GM23248 (cell line): ENCODE results near the gene PLA2G2D. TPM values are rescaled to one million over a fixed set of nuclear protein-coding genes. Genes with fewer than 3 reads are reported as not detected.

Experiments used
- DNase-seq: peaks from one replicate; pipeline ENCODE4 v3.0.0-alpha.2; 2015
- H2AFZ ChIP-seq: fragments of 200-600 bp; sonication (generic); 2 replicates; pipeline ENCODE4 v1.6.1; 2016; ENCODE audit warnings: antibody characterized with exemption
- H3F3A ChIP-seq: fragments of 200-600 bp; sonication (generic); 2 replicates; pipeline ENCODE4 v1.6.1; 2016; ENCODE audit warnings: mild to moderate bottlenecking, antibody characterized with exemption, mixed run types; ENCODE audit not compliant: insufficient read depth
- H3K27ac ChIP-seq: fragments of 200-600 bp; sonication (generic); 2 replicates; pipeline ENCODE4 v1.5.1; 2016; ENCODE audit warnings: mild to moderate bottlenecking
- H3K27me3 ChIP-seq: fragments of 200-600 bp; sonication (generic); replicated peaks from 2 replicates; pipeline ENCODE4 v1.6.1; 2016; ENCODE audit warnings: mild to moderate bottlenecking; ENCODE audit not compliant: insufficient read depth
- H3K36me3 ChIP-seq: fragments of 200-600 bp; sonication (generic); 2 replicates; pipeline ENCODE4 v1.6.1; 2016; ENCODE audit warnings: low read depth, mild to moderate bottlenecking
- H3K4me1 ChIP-seq: fragments of 200-600 bp; sonication (generic); 2 replicates; pipeline ENCODE4 v1.6.1; 2016; ENCODE audit warnings: mild to moderate bottlenecking; ENCODE audit not compliant: insufficient read depth
- H3K4me2 ChIP-seq: fragments of 200-600 bp; sonication (generic); one replicate; pipeline ENCODE4 v1.6.1; 2016; ENCODE audit warnings: mild to moderate bottlenecking; ENCODE audit not compliant: unreplicated experiment
- H3K4me3 ChIP-seq: fragments of 200-600 bp; sonication (generic); 2 replicates; pipeline ENCODE4 v1.5.1; 2016; ENCODE audit warnings: mild to moderate bottlenecking
- H3K79me2 ChIP-seq: fragments of 200-600 bp; sonication (generic); 2 replicates; pipeline ENCODE4 v1.6.1; 2016; ENCODE audit warnings: mild to moderate bottlenecking; ENCODE audit not compliant: insufficient read depth
- H3K9ac ChIP-seq: fragments of 200-600 bp; sonication (generic); 2 replicates; pipeline ENCODE4 v1.6.1; 2016; ENCODE audit warnings: mild to moderate bottlenecking
- H3K9me2 ChIP-seq: fragments of 200-600 bp; sonication (generic); 2 replicates; pipeline ENCODE4 v1.6.1; 2016; ENCODE audit warnings: mixed run types, mild to moderate bottlenecking, moderate library complexity; ENCODE audit not compliant: insufficient read depth
- H3K9me3 ChIP-seq: fragments of 200-600 bp; sonication (generic); one replicate; pipeline ENCODE4 v1.6.1; 2017; ENCODE audit warnings: low read depth
- H4K20me1 ChIP-seq: fragments of 200-600 bp; sonication (generic); 2 replicates; pipeline ENCODE4 v1.6.0; 2016; ENCODE audit not compliant: insufficient read depth
- EZH2 ChIP-seq: fragments of 200-600 bp; sonication (generic); IDR thresholded peaks from 2 replicates; pipeline ENCODE4 v1.6.1; 2018; ENCODE audit warnings: antibody characterized with exemption, mild to moderate bottlenecking; ENCODE audit not compliant: insufficient read depth, poor library complexity, severe bottlenecking
- EZH2phosphoT487 ChIP-seq: fragments of 200-600 bp; sonication (generic); IDR thresholded peaks from 2 replicates; pipeline ENCODE4 v1.6.1; 2018; ENCODE audit warnings: antibody characterized with exemption, moderate library complexity, mild to moderate bottlenecking, low read depth; ENCODE audit not compliant: insufficient read depth
- WGBS, 2 experiments: methylation state at CpG; one replicate each; pipeline ENCODE4 v1.1.6; 2015 to 2017; ENCODE audit warnings: low lambda C conversion rate in 2 of 2, low coverage in 1 of 2; ENCODE audit errors: missing lambda C conversion rate in 2 of 2; 5-methylcytosine and 5-hydroxymethylcytosine counted together
- in situ Hi-C: fragments of 300-500 bp; cut with MboI; formaldehyde crosslinking; loops from 2 replicates; pipeline ENCODE4 v1.15.0; 2020
- polyA plus RNA-seq: library from polyadenylated mRNA; unstranded; fragments of >200 nt; fragmentation: Nextera tagmentation; extraction: Ambion mirVana; gene quantifications from 2 replicates; pipeline ENCODE4 v1.2.1, GENCODE V29; 2016
- total RNA-seq: library from RNA; depleted of rRNA; stranded (reverse); fragments of >200 nt; shearing (Covaris generic); gene quantifications from 2 replicates; pipeline ENCODE4 v1.2.3, GENCODE V29; 2014

The PLA2G2D gene
- total and polyA plus RNA-seq, 2 experiments from 2014 or later = not detected

- H3K9me2 ChIP-seq = no peaks in the 10 kb centered on the region
- no peak overlapping the region for H3K4me3 ChIP-seq
- 90 to 93% methylated on average over 16 of the region's 16 CpGs for WGBS, 2 experiments
- in situ Hi-C loops = no loop called here
- H3K4me1 ChIP-seq = no peaks in the 10 kb centered on the region
- no peak overlapping the region for H3K9ac ChIP-seq
- TF ChIP-seq EZH2phosphoT487 (no peak), EZH2 (no peak)
- no peak overlapping the region for H3K4me2 ChIP-seq
- no peaks in the 10 kb centered on the region for H3K36me3 ChIP-seq
- H3K9me3 ChIP-seq = no peaks in the 10 kb centered on the region
- H3F3A ChIP-seq = no peaks in the 10 kb centered on the region
- H3K79me2 ChIP-seq = no peaks in the 10 kb centered on the region
- H3K27me3 ChIP-seq = no peaks in the 10 kb centered on the region; the same call in 1 of the 2 replicates
- H4K20me1 ChIP-seq = no peaks in the 10 kb centered on the region
- no peak overlapping the region for H2AFZ ChIP-seq
- peak; percentile 43 for DNase-seq
- H3K27ac ChIP-seq = no peak overlapping the region
Measured at GRCh38 chr1:20165522-20165951, 46.2 kb upstream of the PLA2G2D start.

DNA sequence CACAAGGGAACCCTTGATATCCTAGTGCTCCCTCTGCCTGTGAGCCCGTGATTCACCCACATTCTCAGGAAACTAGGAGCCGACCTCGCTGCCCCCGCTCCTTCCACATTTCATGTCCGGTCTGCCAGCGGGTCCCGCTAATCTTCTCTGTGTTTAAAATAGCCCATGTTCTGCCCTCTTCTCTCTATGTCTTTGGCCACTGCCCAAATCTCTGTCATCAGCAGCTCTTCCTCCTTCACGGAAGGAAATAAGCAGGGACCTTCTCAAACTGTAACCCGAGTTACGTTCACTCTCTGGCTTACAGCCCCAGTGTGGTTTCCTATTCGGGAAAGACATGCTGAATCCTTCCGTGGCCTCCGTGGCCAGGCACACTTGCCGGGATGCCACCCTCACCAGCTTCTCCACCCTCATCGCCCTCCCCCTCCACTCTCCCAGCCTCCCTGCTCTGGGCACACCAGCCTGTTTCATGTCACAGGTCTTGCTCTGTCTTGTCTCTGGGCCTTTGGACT is 45.4 kb upstream of the PLA2G2D start:
- Histone ChIP-seq H3F3A (no peaks in the 10 kb centered on the region), H3K4me2 (no peak overlapping the region), H3K27me3 (no peaks in the 10 kb centered on the region; the same call in 1 of the 2 replicates), H4K20me1 (no peaks in the 10 kb centered on the region), H3K27ac (no peak overlapping the region), H2AFZ (no peak overlapping the region), H3K9me2 (no peaks in the 10 kb centered on the region), H3K9me3 (no peaks in the 10 kb centered on the region), H3K4me1 (no peaks in the 10 kb centered on the region), H3K36me3 (no peaks in the 10 kb centered on the region), H3K79me2 (no peaks in the 10 kb centered on the region), H3K9ac (no peak overlapping the region), H3K4me3 (no peak overlapping the region)
- in situ Hi-C loops = no loop called here
- no peak for TF ChIP-seq EZH2phosphoT487
- no peak for TF ChIP-seq EZH2
- peak; percentile 9 for DNase-seq
- WGBS, 2 experiments = 60 to 67% methylated on average over 15 of the region's 15 CpGs

DNA sequence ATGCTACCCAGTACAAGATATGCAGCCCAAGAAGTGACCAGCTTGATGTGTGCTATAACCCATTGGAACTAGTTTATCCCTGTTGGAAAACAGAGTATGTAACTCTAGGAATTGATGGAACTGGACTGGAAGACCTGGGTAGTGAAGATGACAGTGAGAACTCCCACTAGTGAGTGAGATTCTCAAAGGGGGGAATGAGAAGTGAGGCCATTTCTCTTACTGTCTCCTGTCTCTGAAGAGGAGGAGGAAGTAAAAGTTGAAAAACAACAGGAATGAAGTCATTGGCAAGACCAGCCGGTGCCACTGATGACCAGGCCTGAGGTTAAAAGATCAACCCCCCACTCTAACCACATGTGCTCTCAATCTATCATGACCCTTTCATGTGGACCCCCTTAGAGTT is 40.7 kb upstream of the PLA2G2D start:
- no peaks in the 10 kb centered on the region for H3K9me2 ChIP-seq
- in situ Hi-C loops = no loop called here
- 39 to 63% methylated on average over 1 of the region's 1 CpG for WGBS, 2 experiments
- no peak for TF ChIP-seq EZH2phosphoT487
- no peak for TF ChIP-seq EZH2
- no peaks in the 10 kb centered on the region for H3K4me1 ChIP-seq
- no peaks in the 10 kb centered on the region for H3K79me2 ChIP-seq
- H3K4me2 ChIP-seq = no peak overlapping the region
- no peak for DNase-seq
- no peaks in the 10 kb centered on the region for H4K20me1 ChIP-seq
- no peak overlapping the region for H3K4me3 ChIP-seq
- H3K27me3 ChIP-seq = no peaks in the 10 kb centered on the region
- no peaks in the 10 kb centered on the region for H3K36me3 ChIP-seq
- H3K9ac ChIP-seq = no peak overlapping the region
- no peaks in the 10 kb centered on the region for H3K9me3 ChIP-seq
- no peak overlapping the region for H2AFZ ChIP-seq
- H3K27ac ChIP-seq = no peak overlapping the region
- no peaks in the 10 kb centered on the region for H3F3A ChIP-seq

DNA sequence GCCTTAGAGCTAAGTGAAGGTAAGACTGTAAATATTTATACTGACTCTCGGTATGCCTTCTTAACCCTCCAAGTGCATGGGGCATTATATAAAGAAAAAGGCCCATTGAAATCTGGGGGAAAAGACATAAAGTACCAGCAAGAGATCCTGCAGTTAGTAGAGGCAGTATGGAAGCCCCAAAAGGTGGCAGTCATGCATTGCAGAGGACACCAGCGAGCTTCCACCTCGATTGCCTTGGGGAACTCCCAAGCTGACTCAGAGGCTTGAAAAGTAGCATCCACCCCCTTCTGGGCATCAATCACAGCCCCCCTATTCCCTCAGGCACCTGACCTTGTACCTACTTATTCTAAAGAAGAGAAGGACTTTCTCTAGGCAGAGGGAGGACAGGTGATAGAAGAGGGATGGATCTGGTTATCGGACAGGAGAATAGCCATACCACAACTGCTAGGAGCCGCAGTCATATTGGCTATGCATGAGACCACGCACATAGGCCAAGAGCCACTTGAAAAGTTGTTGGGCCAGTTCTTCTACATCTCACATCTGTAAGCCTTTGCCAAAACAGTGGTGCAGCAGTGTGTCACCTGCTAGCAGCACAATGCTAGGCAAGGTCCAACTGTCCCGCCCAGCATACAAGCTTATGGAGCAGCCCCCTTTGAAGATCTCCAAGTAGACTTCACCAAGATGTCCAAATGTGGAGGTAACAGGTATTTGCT is 39.2 kb upstream of the PLA2G2D start:
- no peak for DNase-seq
- WGBS, 2 experiments = 73 to 79% methylated on average over 7 of the region's 7 CpGs
- no peaks in the 10 kb centered on the region for H4K20me1 ChIP-seq
- no peak overlapping the region for H3K27ac ChIP-seq
- no peak overlapping the region for H3K4me3 ChIP-seq
- H2AFZ ChIP-seq = no peak overlapping the region
- no peaks in the 10 kb centered on the region for H3F3A ChIP-seq
- no peak overlapping the region for H3K4me2 ChIP-seq
- H3K9me3 ChIP-seq = no peaks in the 10 kb centered on the region
- H3K9me2 ChIP-seq = no peaks in the 10 kb centered on the region
- H3K4me1 ChIP-seq = no peaks in the 10 kb centered on the region
- H3K79me2 ChIP-seq = no peaks in the 10 kb centered on the region
- H3K9ac ChIP-seq = no peak overlapping the region
- TF ChIP-seq EZH2 (no peak), EZH2phosphoT487 (no peak)
- no peaks in the 10 kb centered on the region for H3K36me3 ChIP-seq
- in situ Hi-C loops = no loop called here
- H3K27me3 ChIP-seq = no peaks in the 10 kb centered on the region
